Heart left ventricle (tissue), 16 donors: ENCODE results near the gene SNAPC2. TPM values are rescaled to one million over a fixed set of nuclear protein-coding genes. Genes with fewer than 3 reads are reported as not detected.

ENCODE experiments used
- ATAC-seq, 4 donors: fragments of 200-7000 bp; cut with Tn5 transposase; one replicate each; pipeline ENCODE4 v1.9.1; 2020 to 2022; ENCODE audit warnings: moderate library complexity in 4 of 4, mild to moderate bottlenecking in 3 of 4, moderate number of reproducible peaks in 1 of 4
- DNase-seq, 5 donors: peaks; one replicate each; pipeline ENCODE4 v3.0.0-alpha.2; 2020
- H3K27ac ChIP-seq, 12 donors: fragments of 200-600 bp; sonication (generic) in 4 of 12; one replicate each; pipeline versions ENCODE4 v1.5.0 to v1.8.0; 2016 to 2022; ENCODE audit warnings: mild to moderate bottlenecking in 2 of 12
- H3K27me3 ChIP-seq, 9 donors: fragments of 200-600 bp; sonication (generic) in 2 of 9; one replicate each; pipeline versions ENCODE4 v1.5.1 to v1.8.0; 2016 to 2022; ENCODE audit warnings: mild to moderate bottlenecking in 3 of 9
- H3K36me3 ChIP-seq, 9 donors: fragments of 200-600 bp; sonication (generic) in 2 of 9; one replicate each; pipeline versions ENCODE4 v1.5.0 to v1.8.0; 2018 to 2022; ENCODE audit warnings: mild to moderate bottlenecking in 2 of 9
- H3K4me1 ChIP-seq, 12 donors: fragments of 200-600 bp; sonication (generic) in 4 of 12; one replicate each; pipeline versions ENCODE4 v1.5.0 to v1.8.0; 2016 to 2022; ENCODE audit warnings: mild to moderate bottlenecking in 3 of 12
- H3K4me3 ChIP-seq, 12 donors: fragments of 200-600 bp; sonication (generic) in 4 of 12; one replicate each; pipeline versions ENCODE4 v1.5.0 to v1.8.0; 2017 to 2022; ENCODE audit warnings: mild to moderate bottlenecking in 9 of 12, moderate library complexity in 4 of 12
- H3K9me3 ChIP-seq, 12 donors: fragments of 200-600 bp; sonication (generic) in 4 of 12; one replicate each; pipeline versions ENCODE4 v1.5.0 to v1.8.0; 2016 to 2022; ENCODE audit warnings: mild to moderate bottlenecking in 1 of 12
- CTCF ChIP-seq, 12 donors: fragments of 200-600 bp; sonication (generic) in 4 of 12; IDR thresholded peaks; one replicate each; pipeline versions ENCODE4 v1.5.0 to v1.8.0; 2018 to 2022; ENCODE audit warnings: antibody characterized with exemption in 12 of 12, mild to moderate bottlenecking in 5 of 12
- POLR2A ChIP-seq, 2 donors: fragments of 450-650 bp; IDR thresholded peaks; one replicate each; pipeline ENCODE4 v1.6.1; 2017; ENCODE audit warnings: antibody characterized with exemption in 2 of 2, mild to moderate bottlenecking in 2 of 2, moderate library complexity in 2 of 2
- WGBS, 4 donors: extraction: QIAGEN DNeasy Blood & Tissue Kit in 2 of 4; methylation state at CpG; one replicate each; pipeline versions ENCODE4 v1.1.5 to v1.1.7; 2013 to 2018; 5-methylcytosine and 5-hydroxymethylcytosine counted together
- intact Hi-C, 10 donors: fragments of 100-400 bp; cut with DNase I; formaldehyde crosslinking; loops; one replicate each; pipeline versions ENCODE4 v1.11.1 to v1.14.2; 2022
- polyA plus RNA-seq, 2 donors: library from polyadenylated mRNA; stranded (reverse); fragments of 200-250 nt; gene quantifications; one replicate each; pipeline ENCODE4 v1.2.3, GENCODE V29; 2013
- total RNA-seq, 9 donors: library from RNA; depleted of rRNA in 2 of 9; stranded (reverse); fragments of >200 nt in 2 of 9; fragmentation: NEBNext Ultra II Directional in 3 of 9; extraction: Animal tissue kit (Norgen Biotek cat#: 25700) in 3 of 9; gene quantifications; one replicate each; pipeline versions ENCODE4 v1.1.0 to v1.2.4, GENCODE V29; 2016 to 2023
- donor health status: ischemic (EF 13 %, LVEDD 7.1; RV severe dilation, severe dysfunction).
- donor health status: healthy with polysubstance abuse.
- donor health status: DM: no; HTN: yes; CAD: no.
- donor health status: DM: no; HTN: no; CAD: no.
- donor health status: ischemic (EF 25% LVEDD 6.9; RV normal size, moderate dysfunction).
- donor health status: ischemic (EF 25% LVEDD 5.7; RV mildly dilated, moderate dysfunction).
- donor health status: healthy.
- donor health status: DM: yes; HTN: yes; CAD: no.
- donor health status: ischemic (EF 35%, LVEDD 5.7; RV mildly dilated, moderate dysfunction).
- donor health status: nonischemic (EF 11% LVEDD 7.7; RV severe dilation, severe dysfunction).
- donor health status: DM: yes; HTN: yes; CAD: no.
- donor health status: PGD.
- donor health status: ischemic (EF 29% LVEDD 5.4; RV normal size, mild dysfunction).
- donor health status: nonischemic (EF 23%, LVEDD 6.1; RV moderate dilation, normal function).

Gene SNAPC2
- total and polyA plus RNA-seq, 11 donors: 6.8 to 28.9 (median 10.4) TPM

DNA sequence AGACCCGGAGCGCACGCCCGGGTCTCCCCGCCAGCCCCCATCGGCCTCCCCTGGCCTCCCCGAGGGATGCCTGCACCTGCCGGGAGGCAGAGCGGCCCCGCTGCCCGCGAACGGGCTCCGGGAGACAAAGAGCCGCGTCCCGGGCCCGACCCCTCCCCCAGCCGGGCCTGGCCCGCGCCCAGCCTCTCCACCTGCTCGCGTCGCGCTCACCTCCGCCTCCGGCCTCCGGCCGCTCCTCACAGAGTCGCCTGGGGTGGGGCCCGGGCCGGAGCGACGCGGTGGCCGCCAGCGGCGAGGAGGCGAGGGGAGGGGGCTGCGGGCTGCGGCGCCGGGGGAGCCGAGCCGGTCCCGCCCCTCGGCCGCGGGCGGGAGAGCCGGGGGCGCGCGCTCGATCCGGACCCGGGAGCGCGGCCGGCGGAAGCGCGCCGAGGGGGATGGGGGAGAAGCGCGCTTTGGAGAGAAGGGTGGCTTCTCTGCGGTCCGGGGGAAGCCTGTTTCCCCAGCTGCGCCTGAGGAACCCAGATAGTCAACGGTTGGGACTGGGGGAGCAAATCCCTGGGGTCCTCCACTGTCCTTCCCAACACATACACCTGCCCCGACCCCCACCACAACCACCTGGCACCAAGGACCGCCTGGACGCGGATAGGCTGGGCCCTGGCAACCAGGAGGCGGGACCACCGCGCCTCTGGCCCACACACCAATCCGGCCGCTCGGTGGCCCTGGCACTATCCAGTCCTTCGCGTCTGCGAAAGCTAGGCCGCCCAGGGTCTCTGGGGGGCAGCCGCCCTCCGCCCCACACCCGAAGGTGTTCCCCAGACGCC lies 45.9 kb upstream of the SNAPC2 start, which contains the start of gene PRR36:
Gene PRR36 (minus strand): TSS at position 315 of the 821 bp plus-strand sequence. CDS start 701 bp downstream, outside the sequence.
- H3K9me3 ChIP-seq: no peaks in the 10 kb centered on the region
- DNase-seq (peak in 2 of 5 donors; percentile 52 to 57), ATAC-seq (peak in 3 of 4 donors; percentile 13 to 41 (median 28))
- H3K27ac ChIP-seq: no peak within 1 kb of the TSS
- H3K27me3 ChIP-seq: peaks cover 10 to 35% (median 25%) of the 10 kb centered on the region in 9 donors
- H3K36me3 ChIP-seq: no peaks in the 10 kb centered on the region
- TF ChIP-seq POLR2A (IDR thresholded peaks at IDR 0.05) (no peak), CTCF (IDR thresholded peaks at IDR 0.05) (no peak)
- 0 to 2% (median 1%) methylated on average over 47 to 88 of the region's 88 CpGs for WGBS, 4 donors
- peak within 1 kb of the TSS; percentile 13 to 56 (median 41) for H3K4me3 ChIP-seq
- peaks cover 0 to 45% (median 10%) of the 10 kb centered on the region in 12 donors for H3K4me1 ChIP-seq
- intact Hi-C loops: no loop called here

GRCh38 chr19:7874897-7875273 lies 45.3 kb upstream of the SNAPC2 start:
- H3K4me3 ChIP-seq: peak overlapping the region in 9 of 12 donors; percentile 25 to 56 (median 41)
- TF ChIP-seq POLR2A (IDR thresholded peaks at IDR 0.05) (no peak), CTCF (IDR thresholded peaks at IDR 0.05) (no peak)

DNA sequence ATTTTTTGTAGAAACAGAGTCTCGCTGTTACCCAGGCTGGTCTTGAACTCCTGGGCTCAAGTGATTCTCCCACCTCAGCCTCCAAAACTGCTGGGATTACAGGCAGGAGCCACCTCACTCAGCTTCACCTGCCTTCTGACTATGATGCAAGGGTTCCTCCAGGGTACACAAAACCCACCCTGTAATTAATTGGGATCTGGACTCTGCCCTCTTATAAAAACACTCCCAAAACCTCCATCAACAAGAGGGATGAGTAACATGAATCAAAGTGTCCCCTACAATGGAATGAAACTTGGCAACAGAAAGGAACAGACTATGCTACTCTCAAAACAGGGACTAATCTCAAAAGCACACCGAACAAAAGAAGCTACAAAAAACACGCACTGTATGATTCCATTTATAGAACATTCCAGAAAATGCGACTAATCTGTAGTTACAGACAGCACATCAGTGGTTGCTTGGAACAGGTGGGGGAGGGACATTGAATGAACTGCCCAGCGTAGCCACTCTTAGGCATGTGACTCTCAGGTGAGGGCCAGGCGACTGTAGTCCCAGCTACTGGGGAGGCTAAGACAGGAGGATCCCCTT lies 42.8 kb upstream of the SNAPC2 start:
- ATAC-seq: no peak
- WGBS, 4 donors: 63 to 68% (median 66%) methylated on average over 6 of the region's 6 CpGs
- intact Hi-C loops: no loop called here
- DNase-seq: no peak
- Histone ChIP-seq H3K4me3 (no peak overlapping the region), H3K9me3 (no peaks in the 10 kb centered on the region), H3K27me3 (peaks cover 8 to 32% (median 21%) of the 10 kb centered on the region in 9 donors), H3K4me1 (peaks cover 0 to 21% (median 4%) of the 10 kb centered on the region in 12 donors), H3K27ac (no peak overlapping the region), H3K36me3 (no peaks in the 10 kb centered on the region)
- TF ChIP-seq CTCF (IDR thresholded peaks at IDR 0.05) (no peak), POLR2A (IDR thresholded peaks at IDR 0.05) (no peak)

More at GRCh38 chr19:7874897-7875273, 45.3 kb upstream of the SNAPC2 start:
- Histone ChIP-seq H3K27me3 (peaks cover 10 to 35% (median 25%) of the 10 kb centered on the region in 9 donors), H3K9me3 (no peaks in the 10 kb centered on the region), H3K27ac (no peak overlapping the region), H3K36me3 (no peaks in the 10 kb centered on the region), H3K4me1 (peaks cover 0 to 39% (median 8%) of the 10 kb centered on the region in 12 donors)
- no peak for ATAC-seq
- 41 to 50% (median 45%) methylated on average over 11 to 12 of the region's 12 CpGs for WGBS, 4 donors
- intact Hi-C loops: no loop called here
- DNase-seq: no peak
